GM19468 (cell line): Measurements from ENCODE around the gene BCO1.

ENCODE experiments used
- ATAC-seq: cut with Tn5 transposase; IDR thresholded peaks from one replicate; pipeline ENCODE4 v1.9.1; 2021; ENCODE audit warnings: mild to moderate bottlenecking, moderate library complexity, moderate number of reproducible peaks; ENCODE audit not compliant: unreplicated experiment; ENCODE audit errors: extremely low read depth

The BCO1 gene

DNA sequence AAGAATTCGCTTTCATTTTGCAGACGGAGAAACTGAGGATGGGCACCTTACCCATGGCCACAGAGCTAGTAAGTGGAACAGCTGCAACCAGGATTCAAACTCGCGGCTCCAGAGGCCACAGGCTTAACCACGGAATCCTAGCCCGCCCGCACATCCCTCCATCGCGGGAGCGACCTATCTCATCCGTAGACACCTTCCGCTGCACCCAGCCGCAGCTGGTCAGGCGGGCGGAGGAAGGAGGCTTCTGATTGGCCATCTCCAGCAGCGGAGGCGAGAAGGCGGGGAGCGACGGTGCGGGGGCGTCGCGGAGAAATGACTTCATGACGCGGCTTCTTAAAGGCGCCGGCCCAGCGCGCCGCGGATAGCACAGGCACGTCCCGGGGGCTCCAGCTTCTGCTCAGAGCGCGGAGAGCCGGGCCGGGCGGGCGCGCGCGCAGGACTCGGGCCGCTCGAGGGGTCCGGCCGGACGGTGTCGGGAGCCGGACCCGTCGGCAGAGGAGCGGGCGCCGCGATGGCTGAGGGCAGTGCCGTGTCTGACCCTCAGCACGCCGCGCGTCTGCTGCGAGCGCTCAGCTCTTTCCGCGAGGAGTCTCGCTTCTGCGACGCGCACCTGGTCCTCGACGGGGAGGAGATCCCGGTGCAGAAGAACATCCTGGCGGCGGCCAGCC lies 76.2 kb downstream of the BCO1 start, which contains the start of gene GAN:
TSS of gene GAN (plus strand) at position 360 of the 668 bp plus-strand sequence. CDS start at position 512, 152 bp downstream.
- ATAC-seq, result peak; percentile 98

DNA sequence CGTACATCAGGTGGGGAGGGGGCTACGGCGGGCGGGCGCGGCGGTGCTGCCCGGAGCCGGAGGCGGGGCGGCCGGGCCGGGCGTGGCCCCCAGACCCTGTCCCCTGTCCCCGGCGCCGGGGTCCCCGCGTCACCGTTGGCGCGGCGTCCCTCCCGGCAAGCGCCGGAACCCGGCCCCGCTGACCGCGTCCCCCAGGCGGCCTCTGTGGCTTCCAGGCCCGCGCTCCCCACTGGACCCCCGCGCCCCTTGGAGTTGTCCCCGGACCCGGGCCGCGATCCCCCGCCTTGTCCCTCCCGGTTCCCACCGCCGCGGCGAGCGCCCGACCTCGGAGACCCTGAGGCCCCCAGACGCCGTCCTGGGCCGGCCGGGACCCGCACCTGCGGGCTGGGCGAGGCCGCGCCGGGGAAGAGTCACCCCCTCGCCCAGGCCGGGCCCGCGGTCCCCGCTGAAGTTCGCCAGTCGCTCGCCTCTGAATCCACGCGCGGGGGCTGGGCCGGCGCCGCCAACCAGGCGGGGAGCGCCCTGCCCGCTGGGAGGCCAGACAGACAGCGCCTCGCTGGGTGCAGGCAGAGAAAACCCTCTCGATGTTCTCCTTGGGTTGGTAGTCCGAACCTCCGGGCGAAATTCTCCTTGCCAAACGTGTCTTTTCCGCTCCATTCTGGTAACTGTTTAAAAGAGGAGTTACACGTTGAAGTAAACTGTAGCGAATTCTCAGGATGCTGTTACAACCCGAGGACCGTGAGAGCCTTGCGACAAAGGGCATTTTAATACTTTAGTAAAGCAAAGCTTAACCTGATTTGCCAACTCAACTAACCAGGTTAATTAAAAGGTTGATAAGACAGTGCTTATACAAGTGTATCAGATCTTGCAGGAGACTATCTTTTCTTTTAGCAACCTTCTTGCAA lies 77.0 kb downstream of the BCO1 start:
- no peak for ATAC-seq

GRCh38 chr16:81316176-81316496 lies 77.6 kb downstream of the BCO1 start:
- no peak for ATAC-seq

- no peak for ATAC-seq
These were observed 80.2 kb downstream of the BCO1 start for GRCh38 chr16:81318711-81319110.

DNA sequence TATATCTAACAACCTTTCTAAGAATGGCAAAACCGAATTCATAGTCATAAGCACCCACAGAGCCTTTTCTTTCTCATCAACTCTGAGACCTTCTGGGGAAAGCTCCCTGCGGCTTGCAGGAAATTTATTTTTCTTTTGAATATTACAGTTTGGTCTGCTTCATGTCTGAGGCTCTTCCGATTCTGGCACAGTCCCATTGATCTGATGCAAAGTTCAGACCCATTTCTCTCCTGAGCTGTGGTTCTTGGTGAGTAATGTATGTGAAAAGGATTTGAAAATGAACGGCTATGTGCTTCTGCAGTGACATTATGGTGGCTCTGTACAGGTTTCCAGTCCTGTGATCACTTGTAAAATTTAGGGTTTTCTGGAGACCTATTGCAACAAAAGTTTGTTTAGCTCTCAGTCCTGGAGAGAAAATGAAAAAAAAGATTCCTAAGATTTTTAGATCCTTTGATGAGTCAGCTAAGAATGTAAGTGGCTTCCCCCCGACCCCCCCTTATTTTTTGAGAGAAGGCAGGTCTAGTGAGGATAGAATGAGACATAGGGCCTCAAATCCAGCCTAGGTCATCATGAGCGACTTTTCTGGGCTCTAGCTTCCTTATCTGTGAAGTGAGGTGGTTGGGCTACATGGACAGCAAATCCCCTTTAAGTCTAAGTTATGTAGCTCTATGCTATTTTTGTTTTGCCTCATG lies 80.9 kb downstream of the BCO1 start:
- ATAC-seq, result no peak

DNA sequence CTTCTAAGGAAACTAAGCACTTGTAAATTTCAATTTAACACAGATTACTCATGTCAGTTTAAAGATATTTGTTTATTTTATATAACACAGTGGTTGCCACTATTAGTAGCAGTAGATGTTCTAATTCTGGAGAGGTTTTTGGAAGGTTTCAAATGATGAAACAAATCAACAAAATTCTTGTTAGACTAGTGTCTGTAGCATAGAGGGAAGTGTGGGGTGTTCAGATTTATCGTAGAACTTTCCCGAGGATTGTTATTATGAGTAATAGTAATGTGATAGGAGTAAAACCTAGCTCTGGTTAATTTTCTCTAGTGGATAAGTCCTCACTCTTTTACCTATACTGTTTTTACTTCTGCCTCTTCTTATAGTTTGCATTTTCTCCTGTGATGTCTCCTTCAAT lies 82.5 kb downstream of the BCO1 start:
- no peak for ATAC-seq

- ATAC-seq, result no peak
These were observed 83.0 kb downstream of the BCO1 start for GRCh38 chr16:81321536-81321935.

- ATAC-seq, result no peak
These were observed 86.3 kb downstream of the BCO1 start for GRCh38 chr16:81324808-81325207.

DNA sequence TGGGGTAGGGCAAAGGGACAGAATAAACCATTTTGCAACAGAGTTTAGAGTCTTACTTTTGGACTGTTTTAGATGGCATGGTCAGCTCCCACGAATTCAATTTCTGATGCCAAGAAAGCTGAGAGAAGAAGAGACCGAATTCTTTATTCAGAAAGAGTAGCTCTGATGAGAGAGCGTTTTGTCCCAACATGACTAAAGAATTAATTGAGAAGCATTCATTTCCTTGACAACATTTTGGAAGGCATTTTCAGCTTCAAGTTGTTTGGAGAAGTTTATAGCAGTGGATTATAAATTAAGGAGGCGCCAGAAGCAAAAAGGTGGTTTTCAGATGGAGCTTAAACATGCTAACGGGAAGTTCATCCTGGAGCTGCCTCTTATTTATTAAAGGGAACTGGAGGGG lies 88.5 kb downstream of the BCO1 start:
- ATAC-seq, result no peak

- no peak for ATAC-seq
These were observed 89.1 kb downstream of the BCO1 start for GRCh38 chr16:81327447-81328196.

DNA sequence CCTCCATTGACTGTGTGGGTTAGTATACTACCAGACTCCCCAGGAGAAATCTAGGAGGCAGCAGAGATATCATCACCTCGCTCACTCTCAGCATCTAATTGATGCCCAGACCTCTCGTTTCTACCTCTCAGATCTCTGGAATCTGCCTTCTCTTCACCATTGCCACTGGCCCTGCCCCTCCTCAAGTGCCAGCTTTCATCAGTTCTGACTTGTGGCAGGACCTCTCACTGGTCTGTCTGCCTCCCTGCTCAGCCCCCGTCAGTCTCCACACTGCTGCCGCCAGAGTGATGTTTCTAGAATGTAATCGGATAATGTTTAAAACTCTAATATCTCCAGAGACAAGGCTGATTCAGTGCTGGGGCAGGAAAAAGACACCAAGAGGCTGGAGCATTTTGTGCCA lies 91.5 kb downstream of the BCO1 start:
- no peak for ATAC-seq

DNA sequence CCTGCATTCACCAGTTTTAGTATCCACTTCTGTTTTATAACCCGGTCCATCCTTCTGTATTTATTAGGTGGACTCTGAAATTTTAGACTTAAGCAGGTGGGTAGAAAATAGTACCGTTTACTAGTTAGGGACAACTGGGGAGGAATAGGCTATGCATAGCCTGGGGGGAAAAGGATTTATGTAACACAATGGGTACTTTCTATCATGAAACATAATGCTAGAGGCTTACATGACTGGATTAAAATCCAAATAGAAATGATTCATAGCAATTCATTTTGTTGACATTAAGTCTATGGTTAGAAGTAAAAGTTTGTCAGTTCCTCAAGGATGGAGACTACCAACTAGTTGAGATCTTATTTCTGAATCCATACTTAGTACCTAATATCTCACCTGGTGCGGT lies 94.9 kb downstream of the BCO1 start:
- ATAC-seq, result no peak

- no peak for ATAC-seq
These were observed 97.2 kb downstream of the BCO1 start for GRCh38 chr16:81335669-81336068.

DNA sequence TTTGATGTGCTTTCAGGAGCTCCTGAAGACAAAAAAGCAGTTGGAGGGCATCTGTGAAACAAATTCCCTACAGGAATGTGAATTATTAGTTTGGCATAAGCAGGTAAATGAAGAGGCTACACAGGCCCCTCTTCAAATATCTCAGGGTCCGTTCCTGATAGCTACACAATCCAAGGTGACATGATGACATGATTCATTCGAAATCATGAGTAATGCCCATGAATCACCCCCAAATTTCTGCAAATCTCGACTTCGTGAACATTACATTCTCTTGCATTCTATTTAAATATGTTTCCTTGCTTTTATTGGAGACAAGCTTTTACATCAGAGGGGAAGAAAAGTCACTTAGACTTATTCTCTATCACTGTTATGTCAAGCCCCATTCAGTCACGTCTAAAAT lies 98.6 kb downstream of the BCO1 start:
- no peak for ATAC-seq
